ENCODE data around the gene ABHD16B. TPM values are rescaled to one million over a fixed set of nuclear protein-coding genes. Genes with fewer than 3 reads are reported as not detected.

The ABHD16B gene
- total RNA-seq, result not detected
- long read RNA-seq, donor 1, result 0 reads
- long read RNA-seq, donor 2, result 0 reads

DNA sequence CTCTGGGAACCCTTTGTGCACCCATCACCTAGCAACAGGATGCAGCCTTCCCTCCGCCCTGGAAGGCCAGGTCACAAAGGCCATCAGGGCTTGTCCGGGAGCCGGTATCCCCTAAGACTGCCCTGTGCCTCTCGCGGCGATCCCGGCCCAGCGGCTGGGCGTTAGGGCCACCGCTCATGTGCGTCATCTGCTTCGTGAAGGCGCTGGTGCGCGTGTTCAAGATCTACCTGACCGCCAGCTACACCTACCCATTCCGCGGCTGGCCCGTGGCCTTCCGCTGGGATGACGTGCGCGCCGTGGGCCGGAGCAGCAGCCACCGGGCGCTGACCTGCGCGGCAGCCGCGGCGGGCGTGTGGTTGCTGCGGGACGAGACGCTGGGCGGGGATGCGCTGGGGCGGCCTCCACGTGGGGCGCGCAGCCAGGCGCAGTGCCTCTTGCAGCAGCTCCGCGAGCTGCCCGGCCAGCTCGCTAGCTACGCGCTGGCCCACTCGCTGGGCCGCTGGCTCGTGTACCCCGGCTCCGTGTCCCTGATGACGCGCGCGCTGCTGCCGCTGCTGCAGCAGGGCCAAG is at the start of gene ABHD16B:
Gene ABHD16B, plus strand, starts transcription at position 134 of the 570 bp plus-strand sequence. Its CDS starts 43 bp downstream, at position 177.
- DNase-seq (peak in 1 of 3 donors; percentile 47), ATAC-seq (no peak)
- peaks cover 25% of the 10 kb centered on the region for H3K4me1 ChIP-seq (ENCODE audit: low read depth)
- no peak within 1 kb of the TSS for H3K4me3 ChIP-seq
- H3K36me3 ChIP-seq (ENCODE audit: low read depth), result peaks cover 3% of the 10 kb centered on the region
- intact Hi-C loops (cut with DNase I, micrococcal nuclease), result no loop called here
- H3K9me3 ChIP-seq, result no peaks in the 10 kb centered on the region
- TF ChIP-seq, protein P1, sequence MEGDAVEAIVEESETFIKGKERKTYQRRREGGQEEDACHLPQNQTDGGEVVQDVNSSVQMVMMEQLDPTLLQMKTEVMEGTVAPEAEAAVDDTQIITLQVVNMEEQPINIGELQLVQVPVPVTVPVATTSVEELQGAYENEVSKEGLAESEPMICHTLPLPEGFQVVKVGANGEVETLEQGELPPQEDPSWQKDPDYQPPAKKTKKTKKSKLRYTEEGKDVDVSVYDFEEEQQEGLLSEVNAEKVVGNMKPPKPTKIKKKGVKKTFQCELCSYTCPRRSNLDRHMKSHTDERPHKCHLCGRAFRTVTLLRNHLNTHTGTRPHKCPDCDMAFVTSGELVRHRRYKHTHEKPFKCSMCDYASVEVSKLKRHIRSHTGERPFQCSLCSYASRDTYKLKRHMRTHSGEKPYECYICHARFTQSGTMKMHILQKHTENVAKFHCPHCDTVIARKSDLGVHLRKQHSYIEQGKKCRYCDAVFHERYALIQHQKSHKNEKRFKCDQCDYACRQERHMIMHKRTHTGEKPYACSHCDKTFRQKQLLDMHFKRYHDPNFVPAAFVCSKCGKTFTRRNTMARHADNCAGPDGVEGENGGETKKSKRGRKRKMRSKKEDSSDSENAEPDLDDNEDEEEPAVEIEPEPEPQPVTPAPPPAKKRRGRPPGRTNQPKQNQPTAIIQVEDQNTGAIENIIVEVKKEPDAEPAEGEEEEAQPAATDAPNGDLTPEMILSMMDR (IDR thresholded peaks at IDR 0.05), result no peak

DNA sequence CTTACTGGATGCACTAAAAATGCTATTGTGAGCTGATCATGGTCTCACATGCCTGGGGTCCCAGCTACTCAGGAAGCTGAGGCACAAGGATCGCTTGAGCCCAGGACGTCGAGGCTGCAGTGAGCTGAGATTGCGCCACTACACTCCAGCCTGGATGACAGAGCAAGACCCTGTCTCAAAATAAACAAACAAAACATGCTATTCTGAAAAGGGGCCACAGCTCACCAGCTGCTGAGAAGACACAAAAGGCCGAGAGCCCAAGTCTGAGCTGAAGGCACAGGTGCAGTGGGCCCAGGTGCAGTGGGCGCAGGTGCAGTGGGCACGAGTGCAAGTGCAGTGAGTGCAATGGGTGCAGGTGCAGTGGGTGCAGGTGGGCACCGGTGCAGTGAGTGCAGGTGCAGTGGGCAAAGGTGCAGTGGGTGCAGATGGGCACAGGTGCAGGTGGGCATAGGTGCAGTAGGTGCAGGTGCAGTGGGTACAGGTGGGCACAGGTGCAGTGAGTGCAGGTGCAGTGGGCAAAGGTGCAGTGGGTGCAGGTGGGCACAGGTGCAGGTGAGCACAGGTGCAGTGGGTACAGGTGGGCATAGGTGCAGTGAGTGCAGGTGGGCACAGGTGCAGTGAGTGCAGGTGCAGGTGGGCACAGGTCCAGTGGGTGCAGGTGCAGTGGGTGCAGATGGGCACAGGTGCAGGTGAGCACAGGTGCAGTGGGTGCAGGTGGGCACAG is 46.2 kb upstream of the ABHD16B start:
- DNase-seq (no peak), ATAC-seq (no peak)
- Histone ChIP-seq H3K4me1 (ENCODE audit: low read depth) (peaks cover 3% of the 10 kb centered on the region), H3K9me3 (no peaks in the 10 kb centered on the region), H3K36me3 (ENCODE audit: low read depth) (no peaks in the 10 kb centered on the region), H3K4me3 (no peak overlapping the region)
- TF ChIP-seq, protein P1 (IDR thresholded peaks at IDR 0.05), result no peak
- intact Hi-C loops (cut with DNase I, micrococcal nuclease), result no loop called here

DNA sequence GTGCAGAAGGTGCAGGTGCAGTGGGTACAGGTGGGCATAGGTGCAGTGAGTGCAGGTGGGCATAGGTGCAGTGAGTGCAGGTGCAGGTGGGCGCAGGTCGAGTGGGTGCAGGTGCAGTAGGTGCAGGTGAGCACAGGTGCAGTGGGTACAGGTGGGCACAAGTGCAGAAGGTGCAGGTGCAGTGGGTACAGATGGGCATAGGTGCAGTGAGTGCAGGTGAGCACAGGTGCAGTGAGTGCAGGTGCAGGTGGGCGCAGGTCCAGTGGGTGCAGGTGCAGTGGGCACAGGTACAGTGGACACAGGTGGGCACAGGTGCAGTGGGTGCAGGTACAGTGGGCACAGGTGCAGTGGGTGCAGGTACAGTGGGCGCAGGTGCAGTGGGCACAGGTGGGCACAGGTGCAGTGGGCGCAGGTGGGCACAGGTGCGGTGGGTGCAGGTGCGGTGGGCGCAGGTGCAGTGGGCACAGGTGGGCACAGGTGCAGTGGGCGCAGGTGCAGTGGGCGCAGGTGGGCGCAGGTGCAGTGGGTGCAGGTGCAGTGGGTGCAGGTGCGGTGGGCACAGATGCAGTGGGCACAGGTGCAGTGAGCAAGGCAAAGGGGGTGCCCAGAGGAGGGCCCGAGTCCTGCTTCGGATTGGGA is 45.6 kb upstream of the ABHD16B start:
- TF ChIP-seq, protein P1 (IDR thresholded peaks at IDR 0.05), result no peak
- intact Hi-C loops (cut with DNase I, micrococcal nuclease), result no loop called here
- Histone ChIP-seq H3K9me3 (no peaks in the 10 kb centered on the region), H3K36me3 (ENCODE audit: low read depth) (no peaks in the 10 kb centered on the region), H3K4me1 (ENCODE audit: low read depth) (peaks cover 4% of the 10 kb centered on the region), H3K4me3 (no peak overlapping the region)
- ATAC-seq (no peak), DNase-seq (no peak)

DNA sequence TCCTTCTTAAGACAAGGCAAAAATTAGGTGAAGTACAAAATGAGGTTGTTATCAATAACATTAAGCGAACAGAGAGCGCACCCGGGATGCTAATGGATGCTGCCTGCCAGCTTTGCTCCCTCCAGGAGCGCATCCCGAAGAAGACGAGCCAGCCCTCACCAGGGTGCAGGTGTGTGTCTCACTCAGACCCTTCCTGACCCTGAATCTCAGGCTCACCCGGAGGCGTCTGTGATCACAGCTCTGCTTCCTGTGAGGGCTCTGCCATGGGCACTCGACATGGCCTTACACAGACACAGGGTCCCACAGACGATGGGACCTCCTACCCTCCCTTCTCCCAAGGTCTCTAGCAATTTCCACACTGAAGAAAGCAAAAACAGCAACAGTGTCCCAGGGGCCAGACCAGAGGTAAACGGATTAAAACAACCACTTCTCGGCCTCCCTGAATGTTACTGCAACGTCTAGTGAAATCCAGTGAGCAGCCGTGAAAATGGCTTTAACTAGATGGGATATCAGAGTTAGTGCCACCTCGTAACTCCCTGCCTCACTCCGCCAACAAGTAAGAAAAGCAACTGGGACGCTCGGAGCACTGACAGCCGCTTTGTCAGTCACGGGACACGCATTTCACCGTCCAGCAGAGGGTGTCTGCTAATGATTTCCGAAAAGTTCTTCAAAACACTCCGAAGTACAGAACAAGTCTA is 41.9 kb upstream of the ABHD16B start:
- Histone ChIP-seq H3K9me3 (no peaks in the 10 kb centered on the region), H3K4me3 (no peak overlapping the region), H3K4me1 (ENCODE audit: low read depth) (peaks cover 4% of the 10 kb centered on the region), H3K36me3 (ENCODE audit: low read depth) (no peaks in the 10 kb centered on the region)
- ATAC-seq (peak; percentile 70), DNase-seq (peak in 2 of 3 donors; percentile 53 to 62)
- intact Hi-C loops (cut with DNase I, micrococcal nuclease), result no loop called here
- TF ChIP-seq, protein P1 (IDR thresholded peaks at IDR 0.05), result no peak

DNA sequence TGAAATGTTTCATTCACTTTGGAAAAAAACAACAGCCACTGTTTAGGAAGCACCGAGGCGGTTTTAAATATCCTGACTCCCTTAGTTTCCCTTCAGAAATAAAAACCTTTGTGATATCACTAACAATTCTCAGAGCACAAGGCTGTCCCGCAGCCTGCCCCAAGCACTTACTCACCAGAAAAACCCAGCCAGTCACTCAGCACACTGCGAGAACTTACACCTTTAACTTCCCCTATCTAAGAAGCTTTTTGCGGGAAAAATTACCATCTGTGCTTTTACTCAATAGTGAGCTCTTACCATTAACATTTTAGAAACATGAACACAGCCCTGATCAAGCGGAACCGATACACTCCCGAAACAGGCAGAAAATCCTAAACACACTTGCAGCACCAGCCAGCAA is 39.5 kb upstream of the ABHD16B start:
- TF ChIP-seq, protein P1 (IDR thresholded peaks at IDR 0.05), result no peak
- intact Hi-C loops (cut with DNase I, micrococcal nuclease), result no loop called here
- DNase-seq (no peak), ATAC-seq (no peak)
- Histone ChIP-seq H3K4me1 (ENCODE audit: low read depth) (peaks cover 4% of the 10 kb centered on the region), H3K36me3 (ENCODE audit: low read depth) (no peaks in the 10 kb centered on the region), H3K4me3 (no peak overlapping the region), H3K9me3 (no peaks in the 10 kb centered on the region)

Measured in mucosa of descending colon (tissue), 3 donors.